GM19035 (cell line): ENCODE measurements around the gene WBP4.
A peak's percentile ranks its signal among the peaks of the same experiment; 100 is the strongest.
"Not testable (repeated sequence)": the region's sequence is repeated elsewhere in the genome, so short reads cannot be mapped to it uniquely, and the experiment has no call there.

ENCODE experiments used
- ATAC-seq: cut with Tn5 transposase; IDR thresholded peaks from one replicate; pipeline ENCODE4 v1.9.1; 2021; ENCODE audit not compliant: unreplicated experiment

The WBP4 gene, protein sequence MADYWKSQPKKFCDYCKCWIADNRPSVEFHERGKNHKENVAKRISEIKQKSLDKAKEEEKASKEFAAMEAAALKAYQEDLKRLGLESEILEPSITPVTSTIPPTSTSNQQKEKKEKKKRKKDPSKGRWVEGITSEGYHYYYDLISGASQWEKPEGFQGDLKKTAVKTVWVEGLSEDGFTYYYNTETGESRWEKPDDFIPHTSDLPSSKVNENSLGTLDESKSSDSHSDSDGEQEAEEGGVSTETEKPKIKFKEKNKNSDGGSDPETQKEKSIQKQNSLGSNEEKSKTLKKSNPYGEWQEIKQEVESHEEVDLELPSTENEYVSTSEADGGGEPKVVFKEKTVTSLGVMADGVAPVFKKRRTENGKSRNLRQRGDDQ

DNA sequence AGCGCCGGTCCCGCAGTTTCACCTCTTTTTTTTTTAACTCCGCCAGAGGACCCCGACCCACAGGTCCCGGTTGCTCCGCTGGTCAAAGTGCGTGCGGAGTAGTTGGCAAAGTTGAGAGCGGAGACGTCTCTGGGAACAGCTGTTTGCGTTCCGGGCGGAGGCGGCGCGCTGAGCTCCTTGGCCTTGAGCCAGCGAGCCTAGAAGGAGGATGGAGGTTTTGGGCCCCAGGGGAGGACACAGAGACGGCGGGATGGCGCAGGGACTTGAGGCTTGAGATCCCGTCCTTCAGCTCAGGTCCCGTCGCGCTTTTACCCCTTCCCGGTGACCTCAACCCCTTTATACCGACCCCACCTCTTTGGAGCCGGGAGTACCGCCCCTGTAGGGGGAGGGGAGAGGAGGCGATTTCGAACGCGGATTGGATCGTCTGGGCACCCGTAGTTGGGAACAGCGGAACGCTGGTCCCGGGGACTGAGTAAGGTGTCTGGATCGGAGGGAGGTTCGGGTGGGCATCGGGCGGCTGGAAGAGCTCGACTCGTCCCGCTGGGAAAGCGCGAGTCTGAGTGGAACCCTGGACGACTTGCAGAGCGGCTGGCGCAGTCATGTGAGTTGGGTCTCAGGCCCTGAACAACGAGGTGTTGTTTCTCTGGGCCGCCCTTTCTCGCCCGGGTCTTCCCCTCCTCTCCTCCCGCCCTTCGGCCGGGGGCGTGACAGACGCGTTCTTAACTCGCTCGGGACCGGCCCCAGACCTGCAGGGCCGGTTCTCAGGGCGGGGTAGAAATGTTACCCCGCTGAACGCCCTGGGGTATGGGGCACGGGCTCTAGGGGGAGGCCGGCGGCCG is at the start of gene WBP4:
WBP4 (plus strand) TSS at position 435 of the 839 bp plus-strand sequence; CDS start at position 600, 165 bp downstream.
- ATAC-seq = peak; percentile 69

DNA sequence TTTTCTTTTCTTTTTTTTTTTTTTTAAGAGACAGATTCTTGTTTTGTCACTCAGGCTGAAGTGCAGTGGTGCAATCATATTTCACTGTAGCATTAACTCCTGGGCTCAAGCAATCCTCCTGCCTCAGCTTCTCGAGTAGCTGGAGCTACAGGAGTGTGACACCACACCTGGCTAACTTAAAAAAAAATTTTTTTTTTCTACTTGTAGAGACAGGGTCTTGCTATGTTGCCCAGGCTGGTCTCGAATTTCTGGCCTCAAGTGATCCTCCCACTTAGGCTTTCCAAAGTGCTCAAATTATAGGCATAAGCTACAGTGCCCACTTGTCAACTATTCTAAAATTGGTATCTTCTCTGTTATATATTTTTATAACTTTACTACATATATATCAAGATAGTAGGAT is 48.8 kb upstream of the WBP4 start:
- ATAC-seq = no peak

DNA sequence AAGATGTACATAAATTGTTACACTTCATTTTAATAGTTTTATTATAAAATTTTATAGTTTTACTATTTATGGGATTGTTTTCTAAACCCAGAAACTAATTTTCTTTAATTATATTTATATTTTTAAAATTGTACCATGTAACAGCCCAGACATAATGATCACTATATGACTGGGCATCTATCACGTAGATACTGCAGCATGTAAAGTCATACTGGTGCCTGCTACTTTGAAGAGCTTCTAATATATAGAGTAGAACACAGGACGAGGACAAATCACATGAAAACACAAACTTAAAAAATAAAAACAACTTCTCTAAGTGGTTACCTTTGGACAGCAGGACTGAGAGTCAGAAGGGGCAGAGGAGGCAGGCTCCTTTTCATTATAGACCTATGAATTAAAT is 47.5 kb upstream of the WBP4 start:
- ATAC-seq = no peak

DNA sequence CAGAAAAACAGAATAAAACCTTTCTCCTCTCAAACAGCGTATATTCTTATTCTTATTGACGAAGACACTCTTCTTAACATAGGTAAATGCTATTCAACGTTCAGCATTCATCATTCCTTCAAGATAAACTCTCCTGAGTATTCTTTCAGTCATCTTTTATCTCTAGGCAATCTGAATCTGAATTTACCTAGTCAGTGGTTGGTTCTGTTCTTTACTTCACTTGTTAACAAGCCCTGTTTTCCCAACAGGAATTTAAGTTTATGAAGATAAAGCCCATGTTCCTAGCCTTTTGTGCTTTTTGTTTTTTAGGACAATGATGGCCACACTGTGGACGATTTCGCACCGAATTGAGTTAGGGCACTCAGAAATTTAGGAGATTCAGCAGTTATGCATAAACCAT is 45.4 kb upstream of the WBP4 start:
- no peak for ATAC-seq

DNA sequence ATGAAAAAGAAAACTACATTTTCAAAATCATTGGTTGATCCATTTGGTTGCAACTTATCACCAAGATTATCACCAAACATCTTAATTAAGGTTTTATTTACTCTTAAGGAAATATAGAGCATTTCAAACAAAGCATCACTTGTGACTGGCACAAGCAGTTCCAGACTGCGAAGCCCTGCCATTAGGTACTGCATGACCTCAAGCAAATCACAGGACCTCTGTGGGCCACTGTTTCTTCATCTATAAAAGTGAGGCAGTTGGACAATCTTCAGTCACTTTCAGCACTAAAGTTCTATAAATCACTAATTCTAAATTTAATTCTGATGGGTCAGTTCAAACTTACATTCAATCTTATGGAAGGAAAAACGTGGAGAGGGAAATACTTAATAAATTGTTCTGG is 44.1 kb upstream of the WBP4 start:
- ATAC-seq = no peak

DNA sequence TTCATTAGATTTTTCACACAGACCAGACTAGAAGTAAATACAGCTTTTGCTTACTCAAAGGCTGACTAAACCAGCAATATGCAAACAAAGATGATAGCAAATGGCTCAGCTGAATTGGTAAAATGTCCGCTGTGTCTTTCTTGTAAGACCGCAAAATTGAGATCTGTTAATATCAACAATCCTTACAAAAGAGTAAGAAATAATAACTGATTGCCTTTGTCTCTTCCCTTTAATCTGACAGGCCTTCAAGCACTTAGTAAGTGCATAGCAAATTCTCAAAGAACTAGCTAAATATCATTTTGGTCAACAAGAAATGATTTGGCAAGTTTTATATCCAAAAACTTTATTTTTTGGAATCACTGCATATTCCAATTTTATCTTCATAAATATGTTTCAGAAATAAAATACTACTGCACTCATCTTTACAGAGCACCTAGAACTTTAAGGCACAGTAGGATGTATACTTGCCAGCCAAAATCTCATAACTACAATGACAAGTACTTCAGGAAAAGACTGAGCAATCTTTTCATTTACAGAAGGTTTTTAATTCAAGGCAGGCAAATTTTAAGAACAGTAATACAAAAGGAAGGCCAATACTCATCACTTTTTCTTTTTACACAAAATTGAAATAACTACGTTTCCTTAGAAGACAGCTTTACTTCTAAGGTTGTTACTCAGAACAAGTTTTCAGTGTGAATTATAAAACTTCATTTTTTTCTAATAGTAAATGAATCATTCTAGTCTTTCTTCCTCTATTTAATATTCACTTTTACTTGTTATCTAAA is 43.3 kb upstream of the WBP4 start:
- no peak for ATAC-seq

DNA sequence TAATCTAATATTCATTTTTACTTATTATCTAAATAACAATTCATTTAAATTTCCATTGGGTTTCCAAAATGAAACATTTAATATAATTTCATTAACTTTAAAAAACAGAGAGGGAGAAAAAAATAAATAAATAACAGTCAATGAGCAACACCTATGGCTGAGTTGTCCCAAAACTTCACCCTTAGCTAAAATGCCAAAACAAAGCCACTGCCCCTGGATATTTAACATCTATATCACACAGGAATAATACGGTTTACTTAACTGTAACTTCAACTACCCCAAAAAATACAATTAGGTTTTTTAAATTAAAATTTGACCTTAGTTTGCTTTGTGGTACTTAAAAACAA is 42.7 kb upstream of the WBP4 start:
- no peak for ATAC-seq

DNA sequence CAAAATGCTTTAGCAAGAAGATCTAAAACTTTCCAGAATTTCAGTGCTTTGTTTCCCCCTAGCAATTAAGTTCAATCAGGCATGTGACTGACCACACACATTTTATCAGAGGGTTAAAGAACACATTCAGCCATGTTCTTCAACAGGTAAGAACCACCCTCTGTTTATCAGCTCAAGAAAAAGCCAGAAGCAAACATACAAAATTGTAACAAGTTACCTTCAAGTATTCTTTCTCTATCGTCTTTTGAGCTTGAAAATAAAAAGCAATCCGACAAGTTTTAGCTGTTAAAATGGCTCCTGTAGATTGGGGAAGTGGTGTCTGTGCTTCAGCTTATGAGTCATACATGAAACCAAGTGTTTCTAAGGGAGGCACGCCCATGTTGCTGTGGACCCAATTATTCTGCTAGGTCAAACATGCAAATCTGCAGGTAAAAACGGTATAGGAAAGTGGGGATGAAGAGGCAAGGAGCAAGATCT is 42.3 kb upstream of the WBP4 start, which contains the start of gene ELF1:
ELF1 (minus strand) TSS at position 306 of the 477 bp plus-strand sequence. CDS start 37,262 bp downstream, outside the sequence.
- peak; percentile 89 for ATAC-seq

DNA sequence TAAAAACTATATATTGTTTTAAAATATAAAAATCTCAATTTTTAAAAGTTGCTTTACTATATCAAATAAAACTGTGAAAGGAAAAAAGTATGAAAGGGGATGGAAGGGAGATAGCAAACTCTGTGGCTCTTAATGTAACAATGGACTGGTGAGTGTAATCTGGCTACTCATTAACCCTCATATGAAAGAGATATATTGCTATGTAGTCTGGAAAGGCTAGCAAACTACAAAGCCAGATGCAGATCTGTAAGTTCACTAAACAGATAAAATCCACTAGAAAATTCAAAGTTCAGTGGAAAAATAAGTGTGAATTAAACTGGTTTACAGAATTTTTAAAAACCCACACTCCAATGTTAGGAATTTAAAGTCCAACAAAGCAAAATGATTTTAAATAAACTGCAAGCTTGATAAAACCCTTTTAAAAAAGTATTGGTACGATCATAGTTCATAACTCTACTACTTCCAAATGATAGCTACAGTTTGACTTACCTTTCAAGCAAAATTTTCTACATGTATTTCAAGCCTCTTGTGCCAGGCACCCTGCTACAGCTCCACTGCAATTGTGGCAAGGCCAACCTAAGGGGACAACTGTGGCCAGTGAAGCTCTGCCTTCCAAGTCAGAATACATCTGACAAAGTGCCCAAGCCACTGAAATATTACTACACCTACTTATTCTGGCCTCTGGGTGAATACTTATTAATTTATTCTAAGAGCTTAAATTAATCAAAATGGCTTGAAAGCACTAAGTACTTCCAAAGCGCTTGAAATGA is 41.5 kb upstream of the WBP4 start:
- ATAC-seq = no peak

DNA sequence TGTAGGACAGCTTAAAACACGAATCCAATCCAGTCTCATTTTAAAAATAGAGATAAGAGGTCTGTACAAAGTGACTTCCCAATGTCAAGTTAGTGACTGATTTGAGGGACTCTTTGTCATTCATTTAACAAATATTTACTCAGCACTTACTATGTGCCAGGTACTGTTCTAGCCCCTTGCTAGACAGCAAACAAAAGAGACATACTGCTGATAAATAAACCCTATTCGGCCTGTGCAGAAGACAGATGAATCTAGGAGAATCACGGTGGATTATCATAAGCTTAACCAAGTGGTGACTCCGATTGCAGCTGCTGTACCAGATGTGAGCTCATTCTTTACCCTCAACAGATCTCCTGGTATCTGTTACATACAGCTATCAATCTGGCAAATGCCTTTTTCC is 35.8 kb upstream of the WBP4 start:
- no peak for ATAC-seq

DNA sequence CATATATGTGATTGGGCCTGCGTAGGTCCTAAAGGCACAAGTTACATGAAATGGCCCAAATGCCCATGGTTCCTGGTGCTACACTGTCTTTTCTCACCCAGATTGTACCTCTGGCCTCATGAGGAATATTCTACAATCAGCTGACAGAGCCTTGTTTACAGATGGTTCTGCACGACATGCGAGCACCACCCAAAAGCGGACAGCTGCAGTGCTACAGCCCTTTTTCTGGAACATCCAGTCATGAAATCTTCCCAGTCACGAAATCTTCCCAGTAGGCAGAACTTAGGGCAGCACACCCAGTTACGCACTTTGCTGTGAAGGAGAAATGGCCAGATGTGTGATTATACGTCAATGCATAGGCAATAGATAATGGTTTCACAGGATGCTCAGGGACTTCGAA is 34.5 kb upstream of the WBP4 start:
- ATAC-seq = no peak

DNA sequence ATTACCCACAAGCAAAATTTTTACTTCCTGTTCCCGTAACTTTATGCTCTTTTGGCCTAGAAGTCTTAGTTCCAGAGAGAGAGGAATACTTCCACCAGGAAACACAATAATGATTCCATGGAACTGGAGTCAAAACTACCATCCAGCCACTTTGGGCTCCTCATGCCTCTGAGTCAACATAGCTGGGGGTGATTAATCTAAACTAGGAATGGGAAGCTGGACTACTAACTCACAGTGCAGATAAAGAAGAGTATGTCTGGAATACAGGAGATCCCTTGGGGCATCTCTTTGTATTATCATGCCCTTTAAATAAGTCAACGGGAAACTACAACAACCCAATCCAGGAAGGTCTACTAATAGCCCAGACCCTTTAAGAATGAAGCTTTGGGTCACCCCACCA is 33.3 kb upstream of the WBP4 start:
- no peak for ATAC-seq

DNA sequence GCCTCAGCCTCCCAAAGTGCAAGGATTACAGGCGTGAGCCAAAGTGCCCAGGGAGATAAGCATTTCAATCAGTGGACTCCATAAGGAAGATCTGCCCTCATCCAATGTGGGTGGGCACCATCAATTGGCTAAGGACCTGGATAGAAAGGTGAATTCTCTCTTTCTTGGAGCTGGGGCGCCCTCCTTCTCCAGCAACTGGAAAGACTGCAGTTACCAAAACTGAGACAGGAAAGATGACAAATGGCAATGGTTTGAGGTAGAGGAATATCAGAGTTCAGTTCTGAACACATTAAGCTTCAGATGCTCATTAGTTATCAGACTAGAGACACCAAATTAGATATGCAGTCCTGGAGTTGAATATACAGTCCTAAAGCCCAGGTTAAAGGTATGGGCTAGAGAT is 31.7 kb upstream of the WBP4 start:
- no peak for ATAC-seq

DNA sequence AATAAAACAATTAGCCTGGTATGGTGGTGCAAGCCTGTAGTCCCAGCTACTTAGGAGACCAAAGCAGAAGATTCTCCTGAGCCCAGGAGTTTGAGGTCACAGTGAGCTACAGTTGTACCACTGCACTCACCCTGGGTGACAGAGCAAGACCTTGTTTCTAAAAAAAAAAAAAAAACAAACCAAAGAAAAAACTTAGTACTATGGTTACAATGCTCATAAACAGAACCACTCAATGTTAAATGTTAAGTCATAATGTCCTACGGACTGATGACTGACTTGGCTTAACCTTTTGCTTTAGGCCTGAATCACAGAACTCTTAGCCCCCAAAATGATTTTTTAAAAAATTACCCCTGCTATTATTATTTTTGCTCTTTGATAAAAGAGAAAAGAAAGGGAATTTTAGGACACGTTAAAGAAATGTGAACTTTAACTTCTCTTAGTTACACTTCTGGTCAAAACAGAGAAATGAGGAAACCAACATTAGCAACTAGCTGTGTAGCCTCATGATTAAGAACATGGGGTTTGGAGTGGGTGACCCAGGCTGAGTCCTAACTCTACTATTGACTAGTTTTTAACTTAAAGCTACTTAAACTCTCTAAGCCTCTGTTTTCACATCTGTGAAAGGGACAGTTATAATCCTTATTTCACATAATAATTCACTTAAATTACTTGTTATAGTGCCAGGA is 28.5 kb upstream of the WBP4 start:
- ATAC-seq = no peak

DNA sequence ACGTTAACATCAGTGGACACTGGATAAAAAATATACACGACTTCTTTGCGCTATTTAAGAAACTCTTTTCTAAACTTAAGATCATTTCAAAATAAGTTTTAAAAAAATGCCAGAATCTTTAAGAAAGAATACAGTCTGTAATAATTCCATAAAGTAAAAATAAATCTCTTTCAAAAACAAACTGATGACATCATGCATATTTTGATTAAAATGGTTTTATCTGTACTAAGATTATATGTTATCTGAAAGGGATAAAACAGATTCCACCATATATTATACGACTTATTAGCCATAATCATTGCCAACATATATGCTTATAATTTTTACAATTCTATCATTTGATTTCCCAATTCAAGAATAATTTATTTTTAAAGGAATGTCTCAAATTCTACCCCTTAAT is 26.9 kb upstream of the WBP4 start:
- ATAC-seq = no peak

DNA sequence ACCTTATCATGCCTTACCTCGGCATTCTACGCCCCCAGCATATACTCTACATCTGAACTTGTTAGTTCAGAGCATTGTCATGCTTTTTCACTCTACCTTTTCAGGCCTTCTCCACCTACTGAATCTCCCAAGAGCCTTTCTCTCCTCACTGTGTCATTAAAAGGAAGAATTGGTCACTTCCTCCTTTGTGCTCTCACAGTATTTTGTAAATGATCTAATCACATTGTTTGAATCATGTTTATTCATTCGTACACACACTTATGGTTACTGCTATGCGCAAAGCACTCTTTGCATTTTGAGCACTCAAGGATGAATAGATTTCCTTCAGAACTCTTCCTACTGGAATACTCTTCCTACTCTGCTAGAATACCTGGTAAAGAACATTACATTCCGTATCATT is 26.4 kb upstream of the WBP4 start:
- no peak for ATAC-seq

DNA sequence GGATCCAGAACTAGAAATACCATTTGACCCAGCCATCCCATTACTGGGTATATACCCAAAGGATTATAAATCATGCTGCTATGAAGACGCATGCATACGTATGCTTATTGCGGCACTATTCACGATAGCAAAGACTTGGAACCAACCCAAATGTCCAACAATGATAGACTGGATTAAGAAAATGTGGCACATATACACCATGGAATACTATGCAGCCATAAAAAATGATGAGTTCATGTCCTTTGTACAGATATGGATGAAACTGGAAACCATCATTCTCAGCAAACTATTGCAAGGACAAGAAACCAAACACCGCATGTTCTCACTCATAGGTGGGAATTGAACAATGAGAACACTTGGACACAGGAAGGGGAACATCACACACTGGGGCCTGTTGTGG is 24.8 kb upstream of the WBP4 start:
- ATAC-seq = not testable (repeated sequence)

DNA sequence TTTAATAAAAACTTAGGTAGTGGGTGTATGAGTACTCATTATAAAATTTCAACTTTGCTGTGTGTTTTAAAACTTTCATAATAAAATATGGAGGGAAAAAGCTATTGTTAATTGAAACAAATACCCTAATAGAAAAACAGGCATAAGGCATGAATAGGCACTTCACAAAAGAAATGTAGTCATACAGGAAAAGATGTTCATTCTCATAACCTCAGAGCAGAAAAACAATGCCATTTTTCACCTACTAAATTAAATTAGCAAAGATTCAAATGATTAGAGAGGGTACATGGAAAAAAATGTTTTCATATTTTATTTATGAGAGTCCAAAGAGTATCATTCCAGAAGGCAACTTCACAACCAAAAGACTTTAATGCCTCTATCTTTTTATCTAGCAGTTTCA is 21.6 kb upstream of the WBP4 start:
- no peak for ATAC-seq

DNA sequence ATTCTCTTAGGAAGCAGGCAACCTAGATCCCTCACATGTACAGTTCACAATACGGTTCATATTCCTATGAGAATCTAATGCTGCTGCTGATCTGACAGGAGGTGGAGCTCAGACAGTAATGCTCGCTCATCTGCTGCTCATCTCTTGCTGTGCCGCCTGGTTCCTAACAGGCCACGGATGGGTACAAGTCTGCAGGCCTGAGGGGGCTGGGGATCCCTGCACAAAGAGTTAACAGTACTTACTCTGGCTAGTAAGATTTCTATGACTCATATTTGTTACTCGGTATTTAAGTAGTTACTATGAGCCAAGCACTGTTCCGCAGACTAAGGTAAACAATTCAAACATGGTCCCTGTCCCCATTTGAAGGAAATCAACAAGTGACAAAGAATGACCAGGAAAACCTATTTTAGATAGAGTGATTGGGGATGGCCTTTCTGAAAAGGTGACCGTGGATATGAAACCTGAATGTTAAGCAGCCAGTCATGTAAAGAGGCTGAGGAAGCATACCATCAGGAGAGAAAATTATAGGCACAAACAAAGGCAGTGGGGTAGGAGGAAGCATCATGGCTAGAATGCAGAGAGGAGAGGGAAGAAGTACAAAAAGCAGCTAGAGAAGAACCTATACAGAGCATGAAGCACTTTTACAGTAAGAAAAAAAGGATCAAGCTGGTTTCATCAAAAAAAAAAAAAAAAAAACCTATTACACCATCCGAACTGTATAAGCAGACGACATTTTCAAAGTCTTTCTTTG is 20.6 kb upstream of the WBP4 start:
- ATAC-seq = no peak
